Stimulated activated CD4-positive, alpha-beta T cell treated with anti-CD3 and anti-CD28 coated beads, Interleukin-1b, Interleukin-23, amount 100 ng/mL, for 4 hours (primary cell): ENCODE results near the gene ZNF337.
"Not testable (repeated sequence)": the region's sequence is repeated elsewhere in the genome, so short reads cannot be mapped to it uniquely, and the experiment has no call there.

Experiments used
- DNase-seq, 2 donors: peaks; one replicate each; pipeline ENCODE4 v3.0.0-alpha.2; 2020; ENCODE audit warnings: low read depth in 2 of 2

ZNF337 gene

GRCh38 chr20:25695532-25696370 is 902 bp downstream of the ZNF337 start:
- DNase-seq, result no peak

GRCh38 chr20:25692499-25692898 is 4.2 kb downstream of the ZNF337 start:
- DNase-seq, result no peak

- DNase-seq, result no peak
These were observed 6.2 kb downstream of the ZNF337 start for GRCh38 chr20:25690427-25690826.

GRCh38 chr20:25686081-25687067 is 10.3 kb downstream of the ZNF337 start:
- no peak for DNase-seq

GRCh38 chr20:25685276-25686080 is 11.2 kb downstream of the ZNF337 start:
- DNase-seq, result no peak

- not testable (repeated sequence) for DNase-seq
These were observed 12.8 kb downstream of the ZNF337 start for GRCh38 chr20:25683826-25684225.

- no peak for DNase-seq
These were observed 13.6 kb downstream of the ZNF337 start for GRCh38 chr20:25683050-25683449.

GRCh38 chr20:25676164-25676809 is 20.4 kb downstream of the ZNF337 start:
- DNase-seq, result no peak

GRCh38 chr20:25675161-25675560 is 21.5 kb downstream of the ZNF337 start:
- DNase-seq, result no peak

GRCh38 chr20:25672659-25673235 is 23.9 kb downstream of the ZNF337 start:
- DNase-seq, result no peak

- DNase-seq, result no peak
These were observed 26.7 kb downstream of the ZNF337 start for GRCh38 chr20:25669826-25670422.

- DNase-seq, result no peak
These were observed 28.2 kb downstream of the ZNF337 start for GRCh38 chr20:25668446-25668845.

- DNase-seq, result no peak
These were observed 36.7 kb downstream of the ZNF337 start for GRCh38 chr20:25659999-25660398.

- no peak for DNase-seq
These were observed 42.2 kb downstream of the ZNF337 start for GRCh38 chr20:25654487-25654886.

GRCh38 chr20:25652866-25653265 is 43.8 kb downstream of the ZNF337 start:
- not testable (repeated sequence) for DNase-seq

GRCh38 chr20:25644814-25645213 is 51.8 kb downstream of the ZNF337 start:
- DNase-seq, result no peak

- DNase-seq, result no peak
These were observed 52.9 kb downstream of the ZNF337 start for GRCh38 chr20:25643716-25644115.

- no peak for DNase-seq
These were observed 59.4 kb downstream of the ZNF337 start for GRCh38 chr20:25637247-25637646.

GRCh38 chr20:25632940-25633790 is 63.5 kb downstream of the ZNF337 start:
- no peak for DNase-seq
